GM21717 (cell line): Measurements from ENCODE around the gene KHDC3L.
"Not testable (repeated sequence)": the region's sequence is repeated elsewhere in the genome, so short reads cannot be mapped to it uniquely, and the experiment has no call there.

ENCODE experiments used
- ATAC-seq: cut with Tn5 transposase; IDR thresholded peaks from one replicate; pipeline ENCODE4 v1.9.1; 2021; ENCODE audit warnings: mild to moderate bottlenecking, moderate library complexity; ENCODE audit not compliant: unreplicated experiment

Gene KHDC3L

GRCh38 chr6:73369157-73369556 is 6.7 kb downstream of the KHDC3L start:
- no peak for ATAC-seq

- ATAC-seq, result no peak
Observed at GRCh38 chr6:73369563-73369962, 7.1 kb downstream of the KHDC3L start, which contains the start of gene OOEP. Gene OOEP (minus strand): TSS chr6:73369897. CDS start chr6:73369792, 105 bp downstream.

- no peak for ATAC-seq
Observed at GRCh38 chr6:73371984-73372383, 9.5 kb downstream of the KHDC3L start.

- no peak for ATAC-seq
Observed at GRCh38 chr6:73372516-73372915, 10.1 kb downstream of the KHDC3L start.

- no peak for ATAC-seq
Observed at GRCh38 chr6:73375216-73375615, 12.8 kb downstream of the KHDC3L start.

GRCh38 chr6:73377225-73377624 is 14.8 kb downstream of the KHDC3L start:
- ATAC-seq, result no peak

- not testable (repeated sequence) for ATAC-seq
Observed at GRCh38 chr6:73381531-73381930, 19.1 kb downstream of the KHDC3L start.

GRCh38 chr6:73382462-73383113 is 20.1 kb downstream of the KHDC3L start:
- no peak for ATAC-seq

- peak; percentile 26 for ATAC-seq
Observed at GRCh38 chr6:73388433-73388799, 26.0 kb downstream of the KHDC3L start.

- ATAC-seq, result peak; percentile 80
Observed at GRCh38 chr6:73388800-73389512, 26.5 kb downstream of the KHDC3L start.

GRCh38 chr6:73389854-73390253 is 27.4 kb downstream of the KHDC3L start:
- no peak for ATAC-seq

GRCh38 chr6:73391675-73392074 is 29.2 kb downstream of the KHDC3L start:
- no peak for ATAC-seq

- ATAC-seq, result not testable (repeated sequence)
Observed at GRCh38 chr6:73392188-73392587, 29.7 kb downstream of the KHDC3L start.

GRCh38 chr6:73393278-73393677 is 30.8 kb downstream of the KHDC3L start:
- no peak for ATAC-seq

GRCh38 chr6:73394577-73395354 is 32.3 kb downstream of the KHDC3L start, which contains the start of gene DDX43:
Gene DDX43 (plus strand): TSS chr6:73394828. CDS start chr6:73394906, 78 bp downstream.
- ATAC-seq, result no peak

- peak; percentile 70 for ATAC-seq
Observed at GRCh38 chr6:73395875-73396274, 33.4 kb downstream of the KHDC3L start.

- ATAC-seq, result no peak
Observed at GRCh38 chr6:73400656-73401055, 38.2 kb downstream of the KHDC3L start.

GRCh38 chr6:73409395-73409794 is 46.9 kb downstream of the KHDC3L start:
- no peak for ATAC-seq

GRCh38 chr6:73413102-73413501 is 50.6 kb downstream of the KHDC3L start:
- ATAC-seq, result no peak
